Kidney capillary endothelial cell (primary cell): ENCODE data around the gene HNRNPF.

ENCODE experiments used
- DNase-seq: peaks from one replicate; pipeline ENCODE4 v3.0.0-alpha.2; 2018; ENCODE audit warnings: low spot score

Gene HNRNPF

GRCh38 chr10:43376828-43377423, 32.1 kb downstream of the HNRNPF start:
- DNase-seq, result no peak

- no peak for DNase-seq
Observed at GRCh38 chr10:43376046-43376635, 32.8 kb downstream of the HNRNPF start.

- no peak for DNase-seq
Observed at GRCh38 chr10:43375401-43376020, 33.5 kb downstream of the HNRNPF start.

GRCh38 chr10:43374194-43374593, 34.8 kb downstream of the HNRNPF start:
- no peak for DNase-seq

- DNase-seq, result no peak
Observed at GRCh38 chr10:43373461-43373860, 35.5 kb downstream of the HNRNPF start.

GRCh38 chr10:43372765-43373361, 36.1 kb downstream of the HNRNPF start:
- no peak for DNase-seq

GRCh38 chr10:43371418-43371817, 37.6 kb downstream of the HNRNPF start, which contains the start of gene FXYD4:
TSS of gene FXYD4 (plus strand) at chr10:43371636. CDS start at chr10:43373747, 2,111 bp downstream.
- no peak for DNase-seq

GRCh38 chr10:43370671-43371215, 38.2 kb downstream of the HNRNPF start:
- DNase-seq, result no peak

GRCh38 chr10:43369921-43370320, 39.1 kb downstream of the HNRNPF start:
- no peak for DNase-seq

GRCh38 chr10:43365001-43365400, 44.0 kb downstream of the HNRNPF start:
- DNase-seq, result no peak

GRCh38 chr10:43362191-43362839, 46.7 kb downstream of the HNRNPF start:
- peak; percentile 71 for DNase-seq

GRCh38 chr10:43361547-43362190, 47.3 kb downstream of the HNRNPF start:
- no peak for DNase-seq

GRCh38 chr10:43360086-43360485, 48.9 kb downstream of the HNRNPF start:
- DNase-seq, result no peak

- no peak for DNase-seq
Observed at GRCh38 chr10:43355749-43356371, 53.1 kb downstream of the HNRNPF start.

- DNase-seq, result no peak
Observed at GRCh38 chr10:43354879-43355380, 54.1 kb downstream of the HNRNPF start.

- no peak for DNase-seq
Observed at GRCh38 chr10:43354330-43354635, 54.7 kb downstream of the HNRNPF start.

- DNase-seq, result no peak
Observed at GRCh38 chr10:43353495-43354329, 55.3 kb downstream of the HNRNPF start.

- no peak for DNase-seq
Observed at GRCh38 chr10:43352951-43353350, 56.0 kb downstream of the HNRNPF start.

- DNase-seq, result no peak
Observed at GRCh38 chr10:43351301-43351700, 57.7 kb downstream of the HNRNPF start.

GRCh38 chr10:43350686-43351085, 58.3 kb downstream of the HNRNPF start:
- DNase-seq, result no peak
